GM12892 (cell line): ENCODE data around the gene SLCO1B1. TPM values are rescaled to one million over a fixed set of nuclear protein-coding genes. Genes with fewer than 3 reads are reported as not detected.
"Not testable (repeated sequence)": the region's sequence is repeated elsewhere in the genome, so short reads cannot be mapped to it uniquely, and the experiment has no call there.

Experiments used
- DNase-seq: peaks from one replicate; pipeline ENCODE4 v3.0.0; 2011; ENCODE audit not compliant: insufficient read length
- FAIRE-seq: peaks from 2 replicates; lab custom pipeline; 2011; peaks lifted over from hg19 to GRCh38; lab: Jason Lieb, UNC
- POLR2A ChIP-seq: IDR thresholded peaks from 2 replicates; pipeline ENCODE4 v1.6.1; 2011; ENCODE audit warnings: low read depth, low read length, control low read depth
- POLR2AphosphoS5 ChIP-seq: IDR thresholded peaks from 2 replicates; pipeline ENCODE4 v1.6.1; 2011; ENCODE audit warnings: low read depth, low read length, control low read depth
- TAF1 ChIP-seq: IDR thresholded peaks from 2 replicates; pipeline ENCODE4 v1.6.1; 2011; ENCODE audit warnings: low read depth, mild to moderate bottlenecking, control low read depth, low read length, borderline replicate concordance
- polyA plus RNA-seq: library from polyadenylated mRNA; unstranded; fragments of >200 nt; gene quantifications from one replicate; pipeline ENCODE4 v1.2.1, GENCODE V29; 2012; ENCODE audit warnings: missing spikeins, inconsistent platforms; ENCODE audit not compliant: missing spikeins

SLCO1B1 gene
- not detected for polyA plus RNA-seq

GRCh38 chr12:21130998-21131397, at the start of gene SLCO1B1:
TSS of gene SLCO1B1 (plus strand) at chr12:21131194. CDS start at chr12:21141575, 10,381 bp downstream.
- DNase-seq (no peak), FAIRE-seq (no peak)
- TF ChIP-seq POLR2AphosphoS5 (no peak), POLR2A (no peak), TAF1 (no peak)

GRCh38 chr12:21084753-21085152, 46.2 kb upstream of the SLCO1B1 start:
- not testable (repeated sequence) for DNase-seq, FAIRE-seq

GRCh38 chr12:21111732-21112131, 19.3 kb upstream of the SLCO1B1 start:
- DNase-seq (no peak), FAIRE-seq (no peak)
- TF ChIP-seq TAF1 (no peak), POLR2A (no peak), POLR2AphosphoS5 (no peak)

GRCh38 chr12:21113266-21113665, 17.7 kb upstream of the SLCO1B1 start:
- TF ChIP-seq POLR2A (no peak), POLR2AphosphoS5 (no peak), TAF1 (no peak)
- FAIRE-seq (no peak), DNase-seq (no peak)

- FAIRE-seq, result no peak
- DNase-seq, result no peak
- no peak for TF ChIP-seq POLR2A
- no peak for TF ChIP-seq TAF1
- no peak for TF ChIP-seq POLR2AphosphoS5
Measured at GRCh38 chr12:21117995-21118394, 13.0 kb upstream of the SLCO1B1 start.

- no peak for DNase-seq
- no peak for FAIRE-seq
- no peak for TF ChIP-seq POLR2A
Measured at GRCh38 chr12:21118760-21119159, 12.2 kb upstream of the SLCO1B1 start.

GRCh38 chr12:21129351-21129750, 1.6 kb upstream of the SLCO1B1 start:
- no peak for DNase-seq
- no peak for FAIRE-seq
- TF ChIP-seq POLR2A, result no peak
- no peak for TF ChIP-seq TAF1
- TF ChIP-seq POLR2AphosphoS5, result no peak

- TF ChIP-seq POLR2AphosphoS5 (no peak), POLR2A (no peak), TAF1 (no peak)
- no peak for DNase-seq
- FAIRE-seq, result no peak
Measured at GRCh38 chr12:21129906-21130305, 1.1 kb upstream of the SLCO1B1 start.

- not testable (repeated sequence) for DNase-seq, FAIRE-seq
Measured at GRCh38 chr12:21137318-21137999, 6.5 kb downstream of the SLCO1B1 start.

GRCh38 chr12:21138016-21138415, 7.0 kb downstream of the SLCO1B1 start:
- DNase-seq, result no peak
- FAIRE-seq, result no peak
- no peak for TF ChIP-seq POLR2A
- no peak for TF ChIP-seq POLR2AphosphoS5
- TF ChIP-seq TAF1, result no peak

GRCh38 chr12:21144309-21144708, 13.3 kb downstream of the SLCO1B1 start:
- TF ChIP-seq POLR2A (no peak), TAF1 (no peak), POLR2AphosphoS5 (no peak)
- DNase-seq (no peak), FAIRE-seq (no peak)

GRCh38 chr12:21149861-21150260, 18.9 kb downstream of the SLCO1B1 start:
- FAIRE-seq, DNase-seq: not testable (repeated sequence)

GRCh38 chr12:21151184-21151583, 20.2 kb downstream of the SLCO1B1 start:
- no peak for TF ChIP-seq POLR2A
- TF ChIP-seq POLR2AphosphoS5, result no peak
- TF ChIP-seq TAF1, result no peak
- DNase-seq (no peak), FAIRE-seq (no peak)
